OCI-LY7 (cell line): Measurements from ENCODE around the gene TCF12. TPM values are rescaled to one million over a fixed set of nuclear protein-coding genes. Genes with fewer than 3 reads are reported as not detected.

Experiments used
- BruUV-seq: library from RNA; stranded (reverse); fragments of 400-500 nt; replicated peaks from 2 replicates; lab custom pipeline; 2021; lab: Mats Ljungman, UMichigan
- CTCF ChIA-PET: fragments of 300-600 bp; sonication (Branson Sonifier 250); formaldehyde crosslinking; loops from one replicate; lab custom pipeline; 2022; ENCODE audit warnings: antibody characterized with exemption; ENCODE audit not compliant: unreplicated experiment; lab: Charles Lee
- POLR2A ChIA-PET: fragments of 300-600 bp; sonication (Branson Sonifier 250); formaldehyde crosslinking; loops from one replicate; lab custom pipeline; 2022; ENCODE audit warnings: antibody characterized with exemption; lab: Charles Lee
- DNase-seq: peaks from one replicate; pipeline ENCODE4 v3.0.0-alpha.2; 2015; ENCODE audit warnings: low spot score
- H2AFZ ChIP-seq: fragments of 200-600 bp; sonication (generic), shearing (Covaris generic); 2 replicates; pipeline ENCODE4 v1.6.1; 2014; ENCODE audit warnings: mild to moderate bottlenecking, antibody characterized with exemption, low read length, moderate library complexity
- H3K27ac ChIP-seq: fragments of 200-600 bp; sonication (generic); 2 replicates; pipeline ENCODE4 v1.5.1; 2014; ENCODE audit warnings: mixed run types, low read depth, mild to moderate bottlenecking, moderate library complexity, low read length, inconsistent platforms; ENCODE audit not compliant: poor library complexity, severe bottlenecking
- H3K36me3 ChIP-seq: fragments of 200-600 bp; sonication (generic); 2 replicates; pipeline ENCODE4 v1.6.1; 2014; ENCODE audit warnings: mild to moderate bottlenecking, antibody characterized with exemption, low read length, moderate library complexity, mixed read lengths; ENCODE audit not compliant: insufficient read depth
- H3K4me1 ChIP-seq: fragments of 200-600 bp; sonication (generic); 2 replicates; pipeline ENCODE4 v1.5.1; 2014; ENCODE audit warnings: mild to moderate bottlenecking, low read length; ENCODE audit not compliant: insufficient read depth, poor library complexity, severe bottlenecking
- H3K4me2 ChIP-seq: fragments of 200-600 bp; sonication (generic); 2 replicates; pipeline ENCODE4 v1.6.1; 2014; ENCODE audit warnings: mild to moderate bottlenecking, low read length
- H3K4me3 ChIP-seq: fragments of 200-600 bp; sonication (generic); 2 replicates; pipeline ENCODE4 v1.5.1; 2014; ENCODE audit warnings: mild to moderate bottlenecking, low read depth, low read length; ENCODE audit not compliant: poor library complexity, severe bottlenecking
- H3K79me2 ChIP-seq: fragments of 200-600 bp; sonication (generic); 2 replicates; pipeline ENCODE4 v1.6.1; 2016; ENCODE audit warnings: low read depth, mild to moderate bottlenecking, low read length, moderate library complexity, mixed read lengths; ENCODE audit not compliant: insufficient read depth
- H3K9me2 ChIP-seq: fragments of 200-600 bp; sonication (generic); 2 replicates; pipeline ENCODE4 v1.6.1; 2016; ENCODE audit warnings: mild to moderate bottlenecking, low read length, mixed read lengths; ENCODE audit not compliant: insufficient read depth
- H3K9me3 ChIP-seq: fragments of 200-600 bp; sonication (generic); 2 replicates; pipeline ENCODE4 v1.6.1; 2014; ENCODE audit warnings: mild to moderate bottlenecking, mixed run types, low read length, mixed read lengths
- H4K20me1 ChIP-seq: fragments of 200-600 bp; sonication (generic); 2 replicates; pipeline ENCODE4 v1.6.1; 2014; ENCODE audit warnings: mild to moderate bottlenecking, antibody characterized with exemption, low read length, moderate library complexity, mixed read lengths; ENCODE audit not compliant: insufficient read depth
- CTCF ChIP-seq: fragments of 200-600 bp; sonication (generic); conservative IDR thresholded peaks from 2 replicates; pipeline ENCODE4 v1.5.1; 2014; ENCODE audit warnings: mild to moderate bottlenecking, antibody characterized with exemption, low read length, moderate library complexity, mixed read lengths
- EZH2phosphoT487 ChIP-seq: fragments of 200-600 bp; sonication (generic); IDR thresholded peaks from 2 replicates; pipeline ENCODE4 v1.6.1; 2018; ENCODE audit warnings: low read depth, borderline replicate concordance, mild to moderate bottlenecking, mixed run types, antibody characterized with exemption, low read length, moderate library complexity, mixed read lengths
- intact Hi-C: fragments of 100-400 bp; cut with micrococcal nuclease; formaldehyde crosslinking; loops from one replicate; pipeline ENCODE4 v1.10.0; 2022; ENCODE audit not compliant: unreplicated experiment
- total RNA-seq, 2 experiments: library from RNA; depleted of rRNA in 1 of 2; stranded (reverse); fragments of >200 nt in 1 of 2; shearing (Covaris generic) in 1 of 2; gene quantifications; 2 replicates each; pipeline ENCODE4 v1.2.3, GENCODE V29; 2014 to 2022

Gene TCF12
- total RNA-seq, 2 experiments from 2014 or later = 51.6 to 139 TPM

GRCh38 chr15:57054204-57054750 is 135.8 kb downstream of the TCF12 start:
- POLR2A ChIA-PET = interaction anchor here (0.7 kb wide), 1 partner anchor 16 kb away, joined by 4 read pairs; no protein-coding TSS in a partner anchor

GRCh38 chr15:57056357-57056756 is 137.9 kb downstream of the TCF12 start:
- Histone ChIP-seq H3K27ac (no peak overlapping the region), H3K9me2 (no peaks in the 10 kb centered on the region), H3K9me3 (no peaks in the 10 kb centered on the region), H3K4me1 (no peaks in the 10 kb centered on the region), H3K4me3 (no peak overlapping the region), H3K79me2 (no peaks in the 10 kb centered on the region; the same call in 1 of the 2 replicates), H2AFZ (no peak overlapping the region), H3K4me2 (no peak overlapping the region), H3K36me3 (no peaks in the 10 kb centered on the region), H4K20me1 (peaks cover 4% of the 10 kb centered on the region; the same call in 1 of the 2 replicates)
- DNase-seq = no peak
- CTCF ChIA-PET = no interaction called here
- intact Hi-C loops = no loop called here
- POLR2A ChIA-PET = no interaction called here
- no TSS peak for BruUV-seq
- TF ChIP-seq EZH2phosphoT487 (no peak), CTCF (no peak)

More at GRCh38 chr15:57054204-57054750, 135.8 kb downstream of the TCF12 start:
- Histone ChIP-seq H3K79me2 (no peaks in the 10 kb centered on the region; the same call in 1 of the 2 replicates), H3K36me3 (no peaks in the 10 kb centered on the region), H2AFZ (no peak overlapping the region), H4K20me1 (peaks cover 4% of the 10 kb centered on the region; the same call in 1 of the 2 replicates), H3K9me2 (no peaks in the 10 kb centered on the region), H3K4me1 (no peaks in the 10 kb centered on the region), H3K4me3 (no peak overlapping the region), H3K9me3 (no peaks in the 10 kb centered on the region), H3K27ac (no peak overlapping the region), H3K4me2 (no peak overlapping the region)
- no TSS peak for BruUV-seq
- TF ChIP-seq CTCF = no peak
- DNase-seq = no peak
- CTCF ChIA-PET = no interaction called here
- intact Hi-C loops = no loop called here
